NCI-H1930 (cell line): Measurements from ENCODE around the gene IQGAP2.

Experiments used
- DNase-seq, 2 experiments: peaks; one replicate each; lab custom pipeline; 2025; lab: John Stamatoyannopoulos, UW

Gene IQGAP2

DNA sequence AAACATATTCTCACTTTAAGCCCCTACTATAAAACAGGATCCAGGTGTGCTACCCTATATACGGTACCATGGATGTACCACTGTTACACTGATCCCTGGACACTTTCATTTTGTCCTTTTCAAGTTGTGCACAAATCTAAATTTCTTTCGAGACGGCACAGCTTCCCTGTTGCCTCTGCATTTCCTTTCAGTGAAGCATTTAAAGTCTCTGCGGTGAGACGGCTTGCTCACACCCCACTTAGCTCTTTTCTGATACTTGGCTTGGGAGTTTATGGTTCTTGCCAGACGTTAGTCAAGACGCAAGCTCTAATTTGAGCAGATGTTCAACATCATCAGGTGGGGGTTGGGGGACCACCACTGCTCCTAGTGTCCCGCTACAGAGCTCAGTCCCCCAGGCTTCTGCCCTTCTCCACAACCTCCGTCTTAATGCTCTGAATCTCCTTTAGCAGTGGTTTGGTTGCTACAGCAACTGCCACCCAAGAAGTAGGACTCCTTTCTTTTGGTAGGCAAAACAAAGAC lies 204.3 kb downstream of the IQGAP2 start:
- DNase-seq: no peak

DNA sequence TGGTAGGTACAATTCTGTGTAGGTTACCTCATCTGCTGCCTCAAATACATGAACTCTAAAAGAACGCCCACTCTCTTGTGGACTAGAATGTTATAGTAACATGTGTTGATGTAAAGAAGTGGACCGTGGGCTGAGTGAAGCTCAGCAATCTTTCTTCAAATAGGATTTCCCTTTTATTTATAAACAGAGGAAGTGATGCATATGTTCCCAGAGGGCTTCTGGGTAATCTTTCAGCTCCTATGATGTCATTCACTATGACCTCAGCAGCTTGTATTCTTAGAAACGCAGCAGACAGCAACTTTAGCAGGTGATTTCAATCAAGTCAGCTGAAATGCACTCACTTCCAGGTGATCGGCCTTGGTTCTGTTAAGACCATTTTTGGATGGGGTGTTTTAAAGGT lies 205.7 kb downstream of the IQGAP2 start:
- no peak for DNase-seq

DNA sequence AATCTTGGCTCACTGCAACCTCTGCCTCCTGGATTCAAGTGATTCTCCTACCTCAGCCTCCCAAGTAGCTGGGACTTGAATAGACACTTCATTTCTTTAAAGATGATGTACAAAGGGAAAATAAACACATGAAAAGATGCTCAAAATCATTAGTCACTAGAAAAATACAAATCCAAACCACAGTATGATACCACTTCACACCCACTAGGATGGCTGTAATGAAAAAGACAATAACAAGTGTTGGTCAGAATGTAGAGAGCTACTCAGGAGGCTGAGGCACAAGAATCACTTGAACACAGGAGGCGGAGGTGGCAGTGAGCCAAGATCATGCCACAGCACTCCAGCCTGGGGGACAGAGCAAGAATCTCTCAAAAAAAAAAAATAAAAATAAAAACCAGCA lies 207.1 kb downstream of the IQGAP2 start:
- DNase-seq: no peak

DNA sequence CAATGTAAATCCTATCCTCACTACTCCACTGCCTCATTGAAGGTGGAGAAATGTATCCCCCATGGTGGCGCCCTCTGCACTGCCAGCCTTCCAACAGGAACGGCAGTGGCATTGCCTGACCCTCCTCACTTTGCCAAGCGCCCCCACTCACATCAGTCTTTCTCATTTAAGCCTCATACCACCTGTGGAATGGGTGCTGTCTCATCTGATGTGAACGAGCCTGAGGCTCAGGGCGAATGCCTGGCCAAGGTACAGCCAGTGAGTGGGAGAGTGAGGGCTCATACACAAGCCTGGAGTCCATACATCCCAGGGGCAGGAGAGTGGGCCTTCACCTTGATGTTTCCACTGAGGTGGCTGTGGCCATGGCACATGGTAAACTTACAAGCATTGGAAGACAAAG lies 209.9 kb downstream of the IQGAP2 start:
- no peak for DNase-seq

DNA sequence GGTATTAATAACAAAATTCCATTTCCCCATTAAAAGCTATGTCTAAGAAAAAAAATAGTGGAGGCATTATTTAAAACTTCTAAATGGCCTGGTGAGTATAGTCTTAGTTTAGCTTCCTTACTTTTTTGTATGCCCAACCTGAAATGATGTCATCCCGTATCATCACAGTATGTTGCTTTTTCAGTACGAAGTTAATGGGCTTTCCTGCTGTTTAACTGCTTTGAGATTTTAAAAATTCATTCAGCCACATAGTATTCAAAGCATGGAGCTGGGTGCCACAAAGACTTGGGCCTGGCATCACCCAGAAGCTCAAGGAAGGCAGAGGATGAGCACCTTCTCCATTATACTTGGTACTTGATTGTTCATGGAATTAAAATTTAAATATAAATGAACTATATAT lies 212.7 kb downstream of the IQGAP2 start:
- no peak for DNase-seq

DNA sequence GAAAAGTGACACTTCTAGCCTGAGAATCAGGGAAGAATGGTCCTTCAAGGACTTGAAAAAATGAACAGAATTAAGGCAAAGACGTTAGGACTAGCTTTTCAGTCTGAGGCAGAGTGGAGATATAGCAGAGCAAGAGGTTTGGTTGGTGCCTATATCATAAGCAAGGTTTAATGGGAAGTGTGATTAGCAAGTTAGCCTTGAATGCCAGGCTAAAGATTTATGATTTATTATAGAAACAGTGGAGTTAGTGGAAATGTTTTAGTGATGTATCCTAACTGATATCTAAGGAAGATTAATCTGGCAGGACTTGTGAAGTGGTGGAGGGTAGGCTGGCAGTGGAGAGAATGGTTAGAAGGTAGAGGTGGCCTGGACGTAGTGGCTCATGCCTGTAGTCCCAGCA lies 213.1 kb downstream of the IQGAP2 start:
- no peak for DNase-seq

DNA sequence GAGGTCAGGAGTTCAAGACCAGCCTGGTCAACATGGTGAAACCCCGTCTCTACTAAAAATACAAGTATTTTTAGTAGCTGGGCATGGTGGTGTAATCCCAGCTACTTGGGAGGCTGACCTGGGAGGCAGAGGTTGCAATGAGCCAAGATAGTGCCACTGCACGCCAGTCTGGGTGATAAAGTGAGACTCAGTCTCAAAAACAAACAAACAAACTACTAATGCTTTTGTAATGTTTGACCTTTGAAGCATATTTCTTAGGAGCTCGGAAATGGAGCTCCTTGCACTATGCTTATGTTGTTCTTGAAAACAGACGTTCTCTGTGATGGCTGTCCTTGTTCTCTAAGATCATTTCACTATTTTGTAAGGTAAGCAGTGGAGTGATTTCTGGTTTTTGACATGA lies 214.1 kb downstream of the IQGAP2 start:
- no peak for DNase-seq

DNA sequence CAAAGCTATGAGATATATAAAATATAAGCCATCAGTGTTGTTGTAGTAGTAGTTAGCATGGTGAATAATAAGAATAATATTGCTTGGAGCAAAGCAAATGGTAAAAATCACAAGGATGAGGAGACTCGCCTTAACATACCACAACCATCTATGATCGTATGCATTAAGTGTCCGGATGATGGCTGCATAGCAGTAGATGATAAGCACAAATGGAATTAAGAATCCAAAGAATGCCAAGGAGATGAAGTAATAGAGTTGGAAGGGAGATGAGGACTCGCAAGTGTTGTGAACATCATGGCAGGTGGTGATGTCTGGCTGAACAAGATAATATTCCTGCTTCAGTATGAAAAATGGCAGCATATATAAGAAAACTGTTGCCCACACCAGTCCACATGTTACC lies 214.6 kb downstream of the IQGAP2 start:
- DNase-seq: no peak

DNA sequence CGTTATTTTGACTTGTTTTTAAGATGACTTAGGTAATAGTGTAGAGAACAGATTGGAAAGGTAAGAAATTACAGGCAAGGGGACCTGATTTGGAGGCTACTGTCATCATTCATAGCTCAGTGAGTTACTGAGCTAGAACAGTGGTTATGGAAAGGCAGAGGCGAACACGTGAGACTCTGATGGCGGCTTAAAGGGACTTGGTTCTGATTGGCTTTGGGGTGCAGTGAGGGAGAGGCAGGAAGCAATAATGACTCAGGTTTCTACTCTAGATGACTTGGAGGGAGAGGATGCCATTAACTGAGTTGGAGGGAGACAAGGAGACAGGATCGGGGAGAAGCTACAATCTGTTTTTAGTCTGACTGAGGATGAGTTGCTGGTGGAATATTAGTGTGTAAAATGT lies 217.1 kb downstream of the IQGAP2 start:
- no peak for DNase-seq

DNA sequence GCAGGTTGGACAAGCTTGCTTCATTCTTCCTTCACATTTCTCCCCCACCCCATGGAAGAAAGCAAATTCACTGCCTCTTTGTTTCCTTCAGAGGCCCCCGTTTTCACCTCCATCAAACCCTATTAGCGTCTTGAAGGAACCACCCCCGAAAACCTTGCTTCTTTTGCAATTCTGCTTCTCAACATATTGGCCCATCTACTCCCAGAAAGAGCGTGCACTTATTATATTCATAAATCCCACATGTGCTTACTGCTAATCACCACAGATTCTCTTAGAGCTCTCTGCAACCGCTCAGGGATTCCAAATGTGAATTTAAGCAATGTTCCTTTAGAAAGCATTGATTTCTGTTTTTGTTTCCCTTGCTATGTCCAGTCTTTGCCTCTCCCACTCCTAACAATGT lies 219.0 kb downstream of the IQGAP2 start:
- no peak for DNase-seq

DNA sequence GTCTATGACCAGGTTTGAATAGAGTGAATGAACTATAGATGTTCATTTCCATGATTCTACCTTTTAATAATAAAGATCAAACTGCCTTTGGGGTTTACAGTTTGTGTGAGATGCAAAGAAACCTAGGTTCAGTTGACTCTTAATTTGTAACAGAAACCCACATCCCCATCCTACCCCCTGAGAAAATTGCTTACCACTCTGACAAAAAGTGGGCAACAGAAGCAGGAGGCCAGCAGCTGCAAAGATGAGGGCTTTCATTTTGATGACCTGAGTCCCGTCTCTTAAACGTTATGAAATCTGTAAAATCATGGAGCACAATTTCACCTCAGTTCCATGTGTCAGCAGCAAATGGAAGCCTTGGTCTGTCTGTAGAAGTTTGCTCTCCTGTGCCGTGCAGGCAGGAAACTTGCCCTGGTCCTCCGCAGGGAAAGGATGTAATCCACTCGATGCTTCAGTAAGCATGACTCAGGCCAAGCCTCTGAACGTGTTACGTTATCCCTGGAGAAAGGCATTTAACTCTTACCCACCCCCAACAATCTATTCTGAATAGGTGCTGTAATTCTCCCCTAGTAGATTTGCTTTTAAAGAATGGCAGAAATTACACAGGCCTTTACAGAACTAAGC lies 220.0 kb downstream of the IQGAP2 start, which contains the start of gene F2RL2:
Gene F2RL2 (minus strand): TSS at position 431 of the 624 bp plus-strand sequence. CDS start 173 bp downstream, at position 258.
- DNase-seq: no peak

DNA sequence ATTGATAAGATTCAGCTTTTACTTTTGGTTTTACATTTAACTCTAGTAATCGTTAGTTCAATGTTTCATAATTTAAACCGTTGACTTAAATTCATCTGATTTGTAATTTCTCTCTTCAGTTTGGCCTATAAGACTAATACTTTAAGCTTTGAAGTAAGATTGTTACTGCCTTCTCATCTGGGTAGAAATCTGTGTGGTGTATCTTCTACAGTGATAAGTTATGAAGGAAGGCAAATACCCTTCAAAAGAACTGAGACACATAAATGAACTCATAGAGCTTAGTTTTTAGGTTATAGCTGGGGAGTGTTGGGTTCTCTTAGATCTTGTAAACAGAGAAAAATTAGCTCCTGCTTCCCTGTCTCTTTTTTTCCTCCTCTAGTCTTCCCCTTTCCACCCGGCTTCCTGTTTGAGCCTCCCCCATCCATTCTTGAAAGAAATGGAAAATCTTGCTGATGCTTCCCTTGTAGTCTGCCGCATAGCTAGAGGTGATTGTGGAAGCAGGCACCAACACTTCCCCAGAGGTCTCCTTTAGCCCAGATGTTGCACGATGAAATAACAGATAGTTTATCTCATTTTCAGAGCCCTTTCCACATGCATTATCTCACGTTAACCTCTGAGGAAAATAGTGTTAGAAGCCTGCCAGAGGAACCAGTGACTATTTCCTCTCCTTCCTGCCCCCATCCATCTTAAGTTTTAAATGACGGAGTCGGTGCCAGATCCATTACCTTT lies 222.2 kb downstream of the IQGAP2 start:
- no peak for DNase-seq

DNA sequence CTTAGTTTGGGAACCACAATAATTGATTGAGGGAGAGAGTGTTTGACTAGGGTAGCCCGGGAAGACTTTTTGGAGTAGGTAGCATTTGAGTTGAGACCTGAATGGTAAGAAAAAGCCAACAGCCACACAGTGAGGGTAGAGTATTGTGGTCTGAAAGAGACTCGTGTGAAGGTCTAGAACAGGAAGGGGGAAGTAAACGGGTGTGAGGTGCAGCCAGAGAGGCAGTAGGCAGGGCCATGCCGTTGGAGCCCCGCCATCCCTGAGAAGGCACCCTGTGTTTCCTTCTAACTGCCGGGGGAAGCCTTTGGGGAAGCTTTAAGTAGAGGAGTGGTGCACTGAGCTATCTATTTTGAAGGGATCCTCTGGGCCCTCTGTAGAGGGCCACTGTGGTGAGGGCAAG lies 223.7 kb downstream of the IQGAP2 start:
- no peak for DNase-seq

DNA sequence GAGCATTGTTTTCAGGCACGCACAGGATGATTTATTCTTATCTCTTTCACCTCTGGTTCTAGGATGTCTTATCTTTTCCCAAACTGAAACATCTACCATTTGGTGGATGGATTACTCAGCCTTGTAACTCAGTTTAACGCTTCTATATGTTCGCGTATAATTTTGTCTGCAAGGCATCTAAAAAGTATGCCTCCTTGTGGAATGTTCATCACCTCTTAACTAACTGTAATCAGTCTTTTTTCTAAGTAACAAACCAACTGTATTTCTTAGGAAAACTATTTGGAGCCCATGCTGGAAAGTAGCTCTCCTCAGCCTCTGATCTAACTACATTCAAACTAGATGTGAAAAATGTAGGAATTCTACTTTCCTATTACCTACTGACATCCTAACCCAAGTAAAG lies 231.6 kb downstream of the IQGAP2 start:
- no peak for DNase-seq

DNA sequence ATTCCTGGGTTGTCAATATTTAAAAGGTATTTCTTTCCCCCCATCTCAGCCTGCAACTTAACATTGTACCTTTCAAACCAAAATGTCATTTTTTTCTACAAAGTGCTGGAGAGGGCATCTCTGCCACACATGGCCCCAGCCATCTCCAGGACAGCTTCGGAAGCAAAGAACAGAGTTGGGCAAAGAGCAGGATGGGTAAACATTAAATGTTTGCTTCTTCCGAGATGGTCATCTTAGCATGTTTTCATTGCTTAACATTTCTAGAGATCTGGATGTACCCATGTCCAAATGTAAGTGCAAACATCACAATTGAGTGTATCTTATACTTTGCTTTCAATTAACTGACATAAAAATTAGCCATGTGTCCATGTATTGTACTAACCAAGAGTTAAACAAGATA lies 234.4 kb downstream of the IQGAP2 start:
- no peak for DNase-seq

DNA sequence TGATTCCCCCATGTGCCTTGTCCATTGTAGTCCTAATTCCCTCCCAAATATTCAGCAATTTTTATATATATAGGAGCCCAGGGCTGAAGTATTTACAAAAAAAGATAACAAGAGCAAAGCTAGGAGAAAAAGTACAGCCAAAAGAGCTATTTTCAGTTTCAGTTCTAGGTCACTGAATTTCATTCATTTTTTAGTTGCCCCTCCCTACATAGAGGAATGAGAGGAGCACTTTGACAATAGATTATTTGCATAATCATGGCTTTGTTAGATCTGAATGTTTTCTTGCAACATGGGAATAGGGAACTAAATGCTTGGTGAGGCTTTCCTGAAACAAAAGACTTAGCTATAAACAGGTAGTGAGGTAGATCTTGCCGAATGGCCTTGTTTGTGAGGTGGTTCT lies 235.4 kb downstream of the IQGAP2 start:
- DNase-seq: no peak

DNA sequence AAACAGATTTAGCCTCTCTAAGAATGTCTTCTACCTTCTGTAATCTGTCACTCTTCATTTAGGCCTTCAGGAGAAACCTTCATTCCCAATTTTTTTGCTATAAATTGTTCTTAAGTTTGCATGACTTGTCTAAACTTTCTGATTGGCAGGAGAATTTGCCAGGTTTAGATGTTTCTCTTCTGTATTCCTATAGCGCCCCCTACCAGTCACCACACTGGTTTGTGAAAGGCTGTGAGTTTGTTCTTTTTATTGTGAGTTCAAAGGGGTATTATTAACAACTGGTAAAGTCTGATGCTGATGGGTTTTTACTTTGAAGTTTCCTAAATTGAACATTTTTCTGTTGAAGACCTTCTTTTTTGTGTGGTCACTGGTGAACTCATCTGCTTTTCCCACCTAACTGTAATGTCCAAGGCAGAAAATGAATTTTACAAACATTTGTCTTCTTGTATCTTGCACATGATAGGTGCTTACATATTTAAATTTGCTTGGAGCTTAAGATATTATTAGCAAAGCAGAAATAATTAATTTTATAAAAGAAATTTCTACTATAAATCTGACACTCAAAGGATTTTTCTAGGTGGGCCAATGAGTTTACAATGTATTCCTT lies 238.5 kb downstream of the IQGAP2 start:
- peak in 1 of 2 experiments; percentile 1 for DNase-seq

DNA sequence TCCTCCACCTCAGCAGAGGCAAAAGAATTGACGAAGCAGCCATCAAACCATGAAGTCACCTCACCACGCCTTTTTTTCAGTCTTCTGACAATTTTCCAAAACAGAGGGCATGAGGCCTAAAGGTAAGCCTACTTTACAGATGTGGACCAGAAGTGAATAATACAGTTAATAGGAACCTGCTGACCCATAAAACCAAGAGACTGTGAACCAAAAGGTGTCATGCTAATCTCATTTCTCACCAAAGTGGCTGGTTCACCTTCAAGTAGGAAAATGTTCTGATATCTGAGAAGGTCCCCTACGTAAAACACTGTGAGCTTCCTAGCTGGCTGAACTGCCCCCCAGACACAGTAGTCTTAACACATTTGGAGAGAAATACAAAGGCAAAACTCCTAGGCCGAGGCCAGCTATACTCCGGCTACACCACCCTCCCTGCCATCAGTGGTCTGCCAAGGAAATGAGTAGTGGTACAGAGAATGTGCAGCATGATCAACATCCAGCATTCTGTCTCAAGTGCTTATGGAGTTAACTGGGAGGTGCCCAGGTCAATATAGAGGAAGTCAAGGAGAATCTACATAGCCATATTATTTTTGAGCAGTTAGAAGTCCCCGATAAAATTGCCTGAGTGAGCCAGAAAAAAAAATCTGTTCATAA lies 239.4 kb downstream of the IQGAP2 start:
- DNase-seq: no peak

DNA sequence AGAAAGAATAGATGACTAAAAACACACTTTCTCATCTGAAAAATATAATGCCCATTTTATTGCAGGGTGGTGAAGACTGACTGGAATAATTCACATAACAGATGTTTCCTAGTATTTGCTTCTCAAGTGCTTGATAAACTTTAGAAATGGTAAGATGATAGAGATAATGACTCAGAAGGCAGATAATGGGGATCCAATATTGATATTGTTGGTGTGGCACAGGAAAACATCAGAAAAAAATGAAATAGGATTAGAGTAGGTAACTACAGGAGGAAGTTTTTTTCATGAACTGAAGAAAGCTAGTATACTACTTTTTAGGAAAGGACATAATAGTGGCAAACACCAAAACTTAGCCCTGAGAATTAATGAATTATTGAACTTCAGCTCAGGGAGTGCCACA lies 240.3 kb downstream of the IQGAP2 start:
- DNase-seq: no peak

DNA sequence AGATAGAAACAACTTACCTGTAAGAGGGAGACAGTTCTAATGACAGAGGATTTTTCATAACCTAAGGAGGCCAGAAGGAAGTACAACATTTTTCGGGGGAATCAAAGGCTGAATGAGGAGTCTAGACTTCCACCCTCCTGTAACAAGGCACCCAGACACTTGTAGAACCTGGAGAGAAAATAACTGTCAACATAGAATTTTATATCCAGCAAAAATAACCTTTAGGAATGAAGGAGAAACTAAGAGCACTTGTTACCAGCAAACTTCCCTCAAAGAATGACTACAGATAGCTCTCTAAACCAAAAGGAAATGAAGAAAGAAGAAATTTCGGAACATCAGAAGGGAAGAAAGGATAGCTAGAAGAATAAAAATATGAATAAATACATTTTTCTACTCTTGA lies 246.1 kb downstream of the IQGAP2 start:
- DNase-seq: no peak

DNA sequence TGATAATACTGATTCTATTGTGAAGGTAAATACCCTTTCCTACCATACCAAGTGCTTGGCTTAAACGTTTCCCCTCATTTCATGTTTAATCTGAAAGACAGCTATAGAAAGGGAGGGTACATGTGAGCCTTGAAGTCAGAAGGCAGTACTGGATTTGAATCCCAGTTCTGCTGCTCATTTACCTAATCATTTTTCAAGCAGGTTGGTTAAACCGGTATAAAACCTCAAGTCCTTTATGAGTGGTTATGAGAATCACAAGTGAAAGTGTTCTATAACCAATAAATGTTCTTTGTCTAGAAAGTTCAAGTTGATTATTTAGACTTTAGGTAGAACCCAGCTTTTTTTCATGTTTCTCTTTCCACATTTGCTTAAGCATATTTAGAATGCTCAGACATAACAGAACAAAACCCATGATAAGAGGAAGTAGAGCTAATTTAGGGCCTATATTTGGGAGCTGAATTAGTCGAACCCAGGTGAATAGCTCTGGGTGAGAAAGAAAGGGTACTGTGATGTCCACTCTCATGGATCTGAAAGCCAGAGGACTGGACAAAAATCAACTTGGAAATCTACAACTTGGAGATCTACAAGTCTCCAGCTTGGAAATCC lies 249.8 kb downstream of the IQGAP2 start:
- DNase-seq: no peak

DNA sequence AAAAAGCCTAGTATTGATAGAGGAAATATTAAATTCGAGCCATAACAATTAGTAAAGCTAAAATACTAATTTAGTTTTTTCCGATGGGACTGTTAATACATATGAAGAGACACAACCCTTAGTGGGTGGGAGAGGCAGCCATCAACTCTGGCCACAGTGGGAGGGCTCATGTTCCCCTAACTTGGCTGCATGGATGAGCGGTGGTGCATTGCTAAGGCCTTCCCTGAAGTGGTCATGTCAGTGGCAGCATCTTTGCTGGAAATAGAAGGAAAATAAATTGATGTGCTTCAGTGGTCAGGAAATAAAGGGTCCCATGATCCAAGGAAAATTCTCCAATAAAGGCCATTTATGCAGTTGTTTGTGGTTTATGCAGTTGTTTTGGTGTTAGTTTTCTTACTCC lies 254.0 kb downstream of the IQGAP2 start:
- no peak for DNase-seq
